GM19043 (cell line): ENCODE data around the gene SIRPB2.

Source experiments
- ATAC-seq: cut with Tn5 transposase; IDR thresholded peaks from one replicate; pipeline ENCODE4 v1.9.1; 2021; ENCODE audit warnings: low read depth; ENCODE audit not compliant: unreplicated experiment

SIRPB2 gene

DNA sequence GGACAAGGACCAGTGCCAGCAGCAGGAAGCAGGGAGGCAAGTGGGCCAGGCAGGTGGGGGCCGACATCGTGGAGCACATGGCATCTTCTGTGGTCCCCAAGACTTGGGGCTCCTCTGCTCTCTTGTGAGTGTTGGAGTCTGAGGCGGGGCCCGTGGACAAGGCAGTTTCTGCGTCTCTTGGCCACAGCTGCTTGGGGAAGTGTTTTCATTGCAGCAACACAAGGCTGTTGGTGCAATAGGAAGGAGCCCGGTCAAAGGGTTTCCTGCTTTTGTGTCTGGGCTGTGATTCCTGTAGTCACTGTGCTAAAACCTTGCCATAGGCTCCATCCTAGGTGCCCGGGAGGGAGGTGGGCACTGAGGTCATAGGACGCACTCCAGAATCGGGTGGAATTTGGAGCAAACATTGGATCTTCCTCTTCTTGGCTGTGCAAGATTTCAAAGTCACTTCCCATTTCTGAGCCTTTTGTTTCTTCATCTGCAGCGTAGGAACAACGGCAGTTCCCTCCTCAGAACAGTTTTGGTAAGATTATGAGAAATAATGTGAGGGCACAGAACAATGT, at the start of gene SIRPB2:
TSS of gene SIRPB2 (minus strand) at position 140 of the 560 bp plus-strand sequence. CDS start at position 79, 61 bp downstream.
- no peak for ATAC-seq

DNA sequence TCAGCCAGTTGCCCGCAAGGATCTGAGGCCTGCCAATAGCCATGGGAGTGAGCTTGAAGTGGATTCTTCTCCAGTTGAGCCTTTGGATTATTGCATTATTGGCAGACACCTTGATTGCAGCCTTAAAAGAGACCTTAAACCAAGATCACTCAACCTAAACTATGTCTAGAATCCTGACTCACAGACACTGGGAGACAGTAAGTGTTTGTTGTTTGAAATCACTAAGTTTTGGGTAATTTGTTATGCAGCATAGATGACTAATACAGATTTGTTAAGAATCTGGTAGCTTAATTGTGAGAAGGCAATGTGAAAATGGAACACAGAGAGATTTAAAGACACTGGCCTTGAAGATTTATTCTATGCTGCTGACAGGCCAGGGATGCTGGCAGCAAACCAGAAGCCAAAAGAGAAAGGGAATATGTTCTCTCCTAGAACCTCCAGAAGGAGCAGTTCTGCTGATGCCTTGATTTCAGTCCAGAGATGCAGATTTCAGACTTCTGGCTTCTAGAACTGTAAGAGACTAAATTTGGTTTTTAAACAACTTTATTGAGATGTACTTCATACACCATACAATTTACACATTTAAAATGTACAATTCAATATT, 48.7 kb upstream of the SIRPB2 start:
- no peak for ATAC-seq

GRCh38 chr20:1538655-1539054, 47.4 kb upstream of the SIRPB2 start:
- ATAC-seq, result no peak

GRCh38 chr20:1537731-1538058, 46.5 kb upstream of the SIRPB2 start:
- ATAC-seq, result no peak

- ATAC-seq, result no peak
Measured at GRCh38 chr20:1536893-1537730, 45.9 kb upstream of the SIRPB2 start.

DNA sequence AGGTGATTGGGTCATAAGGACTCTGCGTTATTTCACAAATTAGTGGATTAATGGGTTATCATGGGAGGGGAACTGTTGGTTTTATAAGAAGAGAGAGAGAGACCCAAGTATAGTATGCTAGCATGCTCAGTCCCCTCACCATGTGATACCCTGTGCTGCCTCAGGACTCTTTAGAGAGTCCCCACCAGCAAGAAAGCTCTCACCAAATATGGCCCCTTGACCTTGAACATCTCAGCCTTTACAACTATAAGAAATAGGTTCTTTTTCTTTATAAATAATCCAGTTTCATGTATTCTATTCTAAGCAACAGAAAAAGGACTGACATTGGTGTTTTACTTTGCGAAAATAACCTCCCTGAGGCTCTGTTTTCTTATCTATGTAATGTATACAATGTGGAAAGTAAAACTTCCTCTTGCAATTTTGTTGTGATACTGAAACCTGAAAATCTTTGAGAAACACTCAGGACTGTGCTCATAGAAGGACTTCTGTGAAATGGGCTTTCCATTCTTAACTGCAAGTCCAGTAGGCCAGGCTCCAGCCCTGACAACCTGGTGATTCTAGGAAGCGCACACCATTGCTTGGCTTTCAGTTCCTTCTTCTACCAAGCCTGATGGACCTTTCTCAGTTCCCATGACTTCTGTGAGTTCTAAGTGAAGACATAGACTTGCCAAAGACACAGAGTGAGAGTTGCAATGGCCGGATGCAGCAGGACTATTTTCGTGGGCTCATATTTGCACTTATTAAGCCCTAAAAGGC, 44.4 kb upstream of the SIRPB2 start:
- peak; percentile 91 for ATAC-seq

DNA sequence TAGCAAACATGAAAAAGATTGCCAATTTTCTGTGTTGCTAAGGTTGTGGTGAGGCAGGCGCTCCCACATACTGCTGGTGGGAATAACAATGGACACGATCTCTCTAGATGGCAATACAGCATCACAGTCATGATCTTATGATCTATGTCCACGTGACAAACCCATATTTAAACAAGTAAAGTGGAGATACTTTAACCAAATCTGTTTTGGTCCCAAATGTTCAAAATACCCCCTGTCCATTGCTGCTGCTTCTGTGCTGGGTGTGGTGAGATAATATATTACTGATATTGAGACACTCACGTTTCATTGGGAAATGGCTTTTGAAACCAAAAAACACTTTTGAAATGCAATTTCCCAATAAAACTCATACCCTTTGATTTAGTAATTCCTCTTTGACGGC, 43.3 kb upstream of the SIRPB2 start:
- ATAC-seq, result no peak

DNA sequence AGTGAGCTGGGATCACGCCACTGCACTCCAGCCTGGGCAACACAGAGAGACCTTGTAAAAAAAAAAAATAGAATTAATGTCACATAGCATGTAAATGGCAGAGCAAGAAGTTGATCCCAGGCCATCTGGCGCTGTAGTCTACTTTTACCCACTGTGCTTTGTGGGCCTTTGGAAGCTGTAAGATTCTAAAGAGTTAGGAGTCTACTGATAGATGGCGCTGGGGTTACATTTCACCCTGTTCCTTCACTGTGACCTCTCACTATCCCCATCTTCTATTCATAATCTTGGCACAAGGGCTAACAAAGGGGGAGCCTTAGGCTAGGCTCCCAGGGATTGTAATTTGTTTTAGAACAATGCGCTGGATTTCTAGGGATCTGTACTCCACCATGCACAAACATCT, 41.8 kb upstream of the SIRPB2 start:
- ATAC-seq, result no peak

DNA sequence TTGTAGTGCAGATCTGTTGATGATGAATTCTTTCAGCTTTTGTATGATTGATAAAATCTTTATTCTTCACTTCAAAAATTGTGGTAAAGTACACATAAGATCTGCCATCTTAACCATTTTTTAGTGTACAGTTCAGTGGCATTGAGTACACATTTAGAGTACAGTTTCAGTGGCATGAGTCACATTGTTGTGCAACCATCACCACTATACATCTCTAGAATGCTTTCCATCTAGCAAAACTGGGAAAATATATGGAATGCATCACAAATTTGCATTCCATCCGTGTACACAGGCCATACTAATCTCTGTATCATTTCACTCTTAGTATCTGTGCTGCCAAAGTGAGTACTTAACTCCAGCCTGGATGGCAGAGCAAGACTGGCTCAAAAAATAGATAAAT, 37.6 kb upstream of the SIRPB2 start:
- ATAC-seq, result no peak

- no peak for ATAC-seq
Measured at GRCh38 chr20:1527923-1528322, 36.7 kb upstream of the SIRPB2 start.

DNA sequence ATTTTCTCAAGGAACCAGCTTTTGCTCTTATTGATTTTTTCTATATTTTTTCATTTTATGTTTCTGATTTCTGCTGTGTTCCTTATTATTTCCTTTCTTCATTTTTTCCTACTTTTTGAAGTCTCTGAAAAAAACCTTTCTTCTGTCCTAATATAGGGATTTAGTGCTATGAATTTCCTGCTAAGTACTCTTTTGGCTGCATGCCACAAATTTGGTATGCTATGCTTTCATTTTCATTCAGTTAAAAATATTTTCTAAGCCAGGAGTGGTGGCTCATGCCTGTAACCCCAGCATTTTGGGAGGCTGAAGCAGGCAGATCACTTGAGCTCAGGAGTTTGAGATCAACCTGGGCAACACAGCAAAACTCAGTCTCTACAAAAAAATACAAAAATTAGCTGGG, 35.7 kb upstream of the SIRPB2 start:
- no peak for ATAC-seq

GRCh38 chr20:1526310-1526709, 35.1 kb upstream of the SIRPB2 start:
- no peak for ATAC-seq

DNA sequence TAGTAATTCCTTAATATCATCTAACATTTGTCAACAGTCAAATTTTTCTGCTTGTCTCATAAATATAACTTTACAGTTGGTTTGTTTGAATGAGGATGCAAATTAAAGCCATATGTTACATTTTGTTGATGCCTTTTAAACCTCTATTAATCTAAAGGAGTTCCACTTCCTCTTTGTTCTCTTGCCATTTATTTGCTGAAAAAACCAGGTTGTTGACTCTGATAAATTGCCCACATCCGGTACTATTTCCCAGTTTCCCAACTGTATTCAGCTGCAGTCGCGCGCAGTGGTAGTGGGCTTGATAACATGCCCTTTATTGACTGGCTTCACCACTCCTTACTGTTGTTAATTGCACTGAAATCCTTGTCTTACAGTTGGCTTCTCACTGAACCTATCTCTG, 32.8 kb upstream of the SIRPB2 start:
- ATAC-seq, result no peak

- no peak for ATAC-seq
Measured at GRCh38 chr20:1517010-1517409, 25.8 kb upstream of the SIRPB2 start.

GRCh38 chr20:1513801-1514200, 22.6 kb upstream of the SIRPB2 start:
- no peak for ATAC-seq

DNA sequence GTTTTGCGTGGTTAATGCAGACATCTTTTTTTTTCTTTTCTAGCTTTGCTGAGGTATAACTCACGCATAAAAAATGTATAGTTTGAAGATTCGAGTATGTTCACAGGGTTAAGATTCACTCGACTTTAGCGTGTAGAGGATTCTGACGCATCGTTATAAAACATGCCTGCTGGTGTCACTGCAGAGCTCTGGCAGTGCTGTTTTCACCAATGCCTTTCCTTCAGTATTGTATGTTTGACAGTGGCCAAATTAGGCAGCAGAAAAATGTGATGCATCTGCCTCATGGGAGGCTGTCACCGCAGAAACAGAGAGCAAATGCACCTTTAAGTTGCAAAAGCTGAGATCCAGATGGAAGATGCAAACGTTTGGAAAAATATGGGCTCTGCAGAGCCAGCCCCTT, 18.0 kb upstream of the SIRPB2 start:
- ATAC-seq, result no peak

GRCh38 chr20:1508574-1508973, 17.4 kb upstream of the SIRPB2 start:
- ATAC-seq, result no peak

GRCh38 chr20:1507276-1507675, 16.1 kb upstream of the SIRPB2 start:
- no peak for ATAC-seq

- ATAC-seq, result no peak
Measured at GRCh38 chr20:1505871-1506270, 14.7 kb upstream of the SIRPB2 start.

GRCh38 chr20:1505361-1505760, 14.1 kb upstream of the SIRPB2 start:
- no peak for ATAC-seq

- peak; percentile 89 for ATAC-seq
Measured at GRCh38 chr20:1503564-1504227, 12.5 kb upstream of the SIRPB2 start.
